ENCODE results near the gene RBM33. TPM values are rescaled to one million over a fixed set of nuclear protein-coding genes. Genes with fewer than 3 reads are reported as not detected.

Gene RBM33
- total RNA-seq, 1 experiment from 2014 or later = 61.1 TPM

DNA sequence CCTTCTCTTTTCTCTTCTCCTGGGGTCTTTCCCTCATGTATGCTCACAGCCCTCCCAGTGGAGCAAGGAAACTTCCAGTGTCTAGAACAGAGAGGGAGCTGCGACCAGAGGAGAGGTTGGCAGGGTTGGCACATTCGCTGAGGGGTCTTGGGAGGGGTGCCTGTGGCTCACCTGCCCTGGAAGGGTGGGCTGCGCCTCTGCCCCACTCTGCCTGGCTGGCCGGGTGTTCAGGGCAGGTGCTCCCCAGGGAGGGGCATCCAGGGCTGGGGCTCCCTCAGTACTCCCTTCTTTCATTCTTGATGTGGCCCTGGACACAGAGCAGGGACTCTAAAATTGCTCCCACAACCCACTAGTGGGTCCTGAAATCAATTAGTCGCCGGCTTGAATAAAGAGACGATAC lies 150.9 kb downstream of the RBM33 start:
- Histone ChIP-seq H3K4me1 (ENCODE audit: control insufficient read depth, insufficient read depth, low read length) (no peaks in the 10 kb centered on the region; the same call in 1 of the 2 replicates), H3K9me3 (ENCODE audit: control insufficient read depth, insufficient read depth, low read depth, low read length) (no peaks in the 10 kb centered on the region), H3K4me3 (ENCODE audit: low read depth in 2 of 2, low read length in 2 of 2) (no peak overlapping the region), H3K36me3 (ENCODE audit: control insufficient read depth, insufficient read depth, low read length) (no peaks in the 10 kb centered on the region), H3K27ac (ENCODE audit: low read length) (no peak overlapping the region), H3K27me3 (ENCODE audit: control insufficient read depth, insufficient read depth, low read length) (no peaks in the 10 kb centered on the region)
- intact Hi-C loops (cut with micrococcal nuclease; ENCODE audit: unreplicated experiment) = loop anchor here (5.0 kb wide), 3 partner anchors 677 to 1032 kb away; no protein-coding TSS in a partner anchor
- POLR2A ChIA-PET = no interaction called here
- no peak for DNase-seq (ENCODE audit: low read depth, low spot score)
- CTCF ChIA-PET = interaction anchor here (0.6 kb wide), 2 partner anchors 390 to 750 kb away, joined by 4 to 11 read pairs; no protein-coding TSS in a partner anchor
- BruUV-seq (replicated peaks) = no TSS peak
- no peak for ATAC-seq
- TF ChIP-seq SIN3A (IDR thresholded peaks at IDR 0.05; ENCODE audit: borderline replicate concordance, insufficient read depth, low read depth, low read length) (no peak), TCF7L2 (IDR thresholded peaks at IDR 0.05; ENCODE audit: low read depth, low read length) (no peak), POLR2AphosphoS5 (IDR thresholded peaks at IDR 0.05; ENCODE audit: low read depth, low read length) (no peak)
- TF ChIP-seq, protein P1, sequence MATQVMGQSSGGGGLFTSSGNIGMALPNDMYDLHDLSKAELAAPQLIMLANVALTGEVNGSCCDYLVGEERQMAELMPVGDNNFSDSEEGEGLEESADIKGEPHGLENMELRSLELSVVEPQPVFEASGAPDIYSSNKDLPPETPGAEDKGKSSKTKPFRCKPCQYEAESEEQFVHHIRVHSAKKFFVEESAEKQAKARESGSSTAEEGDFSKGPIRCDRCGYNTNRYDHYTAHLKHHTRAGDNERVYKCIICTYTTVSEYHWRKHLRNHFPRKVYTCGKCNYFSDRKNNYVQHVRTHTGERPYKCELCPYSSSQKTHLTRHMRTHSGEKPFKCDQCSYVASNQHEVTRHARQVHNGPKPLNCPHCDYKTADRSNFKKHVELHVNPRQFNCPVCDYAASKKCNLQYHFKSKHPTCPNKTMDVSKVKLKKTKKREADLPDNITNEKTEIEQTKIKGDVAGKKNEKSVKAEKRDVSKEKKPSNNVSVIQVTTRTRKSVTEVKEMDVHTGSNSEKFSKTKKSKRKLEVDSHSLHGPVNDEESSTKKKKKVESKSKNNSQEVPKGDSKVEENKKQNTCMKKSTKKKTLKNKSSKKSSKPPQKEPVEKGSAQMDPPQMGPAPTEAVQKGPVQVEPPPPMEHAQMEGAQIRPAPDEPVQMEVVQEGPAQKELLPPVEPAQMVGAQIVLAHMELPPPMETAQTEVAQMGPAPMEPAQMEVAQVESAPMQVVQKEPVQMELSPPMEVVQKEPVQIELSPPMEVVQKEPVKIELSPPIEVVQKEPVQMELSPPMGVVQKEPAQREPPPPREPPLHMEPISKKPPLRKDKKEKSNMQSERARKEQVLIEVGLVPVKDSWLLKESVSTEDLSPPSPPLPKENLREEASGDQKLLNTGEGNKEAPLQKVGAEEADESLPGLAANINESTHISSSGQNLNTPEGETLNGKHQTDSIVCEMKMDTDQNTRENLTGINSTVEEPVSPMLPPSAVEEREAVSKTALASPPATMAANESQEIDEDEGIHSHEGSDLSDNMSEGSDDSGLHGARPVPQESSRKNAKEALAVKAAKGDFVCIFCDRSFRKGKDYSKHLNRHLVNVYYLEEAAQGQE (IDR thresholded peaks at IDR 0.05; ENCODE audit: insufficient read depth in 1 of 2, low read depth in 2 of 2, low read length in 1 of 2) = no peak
- TF ChIP-seq, protein P2, sequence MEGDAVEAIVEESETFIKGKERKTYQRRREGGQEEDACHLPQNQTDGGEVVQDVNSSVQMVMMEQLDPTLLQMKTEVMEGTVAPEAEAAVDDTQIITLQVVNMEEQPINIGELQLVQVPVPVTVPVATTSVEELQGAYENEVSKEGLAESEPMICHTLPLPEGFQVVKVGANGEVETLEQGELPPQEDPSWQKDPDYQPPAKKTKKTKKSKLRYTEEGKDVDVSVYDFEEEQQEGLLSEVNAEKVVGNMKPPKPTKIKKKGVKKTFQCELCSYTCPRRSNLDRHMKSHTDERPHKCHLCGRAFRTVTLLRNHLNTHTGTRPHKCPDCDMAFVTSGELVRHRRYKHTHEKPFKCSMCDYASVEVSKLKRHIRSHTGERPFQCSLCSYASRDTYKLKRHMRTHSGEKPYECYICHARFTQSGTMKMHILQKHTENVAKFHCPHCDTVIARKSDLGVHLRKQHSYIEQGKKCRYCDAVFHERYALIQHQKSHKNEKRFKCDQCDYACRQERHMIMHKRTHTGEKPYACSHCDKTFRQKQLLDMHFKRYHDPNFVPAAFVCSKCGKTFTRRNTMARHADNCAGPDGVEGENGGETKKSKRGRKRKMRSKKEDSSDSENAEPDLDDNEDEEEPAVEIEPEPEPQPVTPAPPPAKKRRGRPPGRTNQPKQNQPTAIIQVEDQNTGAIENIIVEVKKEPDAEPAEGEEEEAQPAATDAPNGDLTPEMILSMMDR (IDR thresholded peaks at IDR 0.05) = no peak
- in situ Hi-C loops (cut with HindIII; ENCODE audit: low pct_unique_long_range_greater_than_20kb, low sequenced_read_pairs) = no loop called here

DNA sequence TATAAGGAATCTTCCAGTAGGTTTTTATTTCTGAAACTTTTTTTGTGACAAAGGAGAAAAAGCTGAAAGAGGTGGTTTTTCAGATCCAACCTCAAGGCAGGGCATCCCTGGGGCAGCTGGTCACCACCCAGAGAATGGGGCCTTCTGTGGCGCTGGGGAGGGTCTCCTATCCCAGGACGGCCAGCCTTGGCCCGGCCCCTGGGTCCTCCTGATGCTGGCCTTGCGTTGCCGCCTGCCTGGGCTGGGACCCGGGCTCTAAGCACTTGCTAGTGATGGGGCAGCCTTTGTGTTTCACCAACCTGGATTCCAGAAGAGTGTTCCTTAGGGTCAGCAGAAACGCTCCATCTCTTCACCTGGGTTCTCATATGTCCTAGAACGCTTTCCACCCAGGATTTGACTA lies 151.5 kb downstream of the RBM33 start:
- Histone ChIP-seq H3K36me3 (ENCODE audit: control insufficient read depth, insufficient read depth, low read length) (no peaks in the 10 kb centered on the region), H3K9me3 (ENCODE audit: control insufficient read depth, insufficient read depth, low read depth, low read length) (no peaks in the 10 kb centered on the region), H3K27me3 (ENCODE audit: control insufficient read depth, insufficient read depth, low read length) (no peaks in the 10 kb centered on the region), H3K4me1 (ENCODE audit: control insufficient read depth, insufficient read depth, low read length) (no peaks in the 10 kb centered on the region; the same call in 1 of the 2 replicates), H3K27ac (ENCODE audit: low read length) (no peak overlapping the region), H3K4me3 (ENCODE audit: low read depth in 2 of 2, low read length in 2 of 2) (no peak overlapping the region)
- DNase-seq (ENCODE audit: low read depth, low spot score) (no peak), ATAC-seq (no peak)
- in situ Hi-C loops (cut with HindIII; ENCODE audit: low pct_unique_long_range_greater_than_20kb, low sequenced_read_pairs) = no loop called here
- no peak for TF ChIP-seq TCF7L2 (IDR thresholded peaks at IDR 0.05; ENCODE audit: low read depth, low read length)
- TF ChIP-seq, protein P2 (IDR thresholded peaks at IDR 0.05) = no peak
- TF ChIP-seq, protein P1 (IDR thresholded peaks at IDR 0.05; ENCODE audit: insufficient read depth in 1 of 2, low read depth in 2 of 2, low read length in 1 of 2) = no peak
- no peak for TF ChIP-seq POLR2AphosphoS5 (IDR thresholded peaks at IDR 0.05; ENCODE audit: low read depth, low read length)
- no peak for TF ChIP-seq SIN3A (IDR thresholded peaks at IDR 0.05; ENCODE audit: borderline replicate concordance, insufficient read depth, low read depth, low read length)
- BruUV-seq (replicated peaks) = no TSS peak
- ChIA-PET CTCF (no interaction called here), POLR2A (no interaction called here)
- intact Hi-C loops (cut with micrococcal nuclease; ENCODE audit: unreplicated experiment) = loop anchor here (5.0 kb wide), 3 partner anchors 676 to 1031 kb away; no protein-coding TSS in a partner anchor
